ENCODE measurements around the gene ARID5A.
A peak's percentile ranks its signal among the peaks of the same experiment; 100 is the strongest.

The ARID5A gene

GRCh38 chr2:96526615-96527285, 9.8 kb upstream of the ARID5A start:
- no peak for DNase-seq (ENCODE audit: low spot score)

GRCh38 chr2:96527286-96528005, 9.1 kb upstream of the ARID5A start:
- DNase-seq (ENCODE audit: low spot score): no peak

GRCh38 chr2:96528006-96528699, 8.4 kb upstream of the ARID5A start:
- peak; percentile 40 for DNase-seq (ENCODE audit: low spot score)

- DNase-seq (ENCODE audit: low spot score): no peak
Observed at GRCh38 chr2:96528700-96529375, 7.7 kb upstream of the ARID5A start.

- no peak for DNase-seq (ENCODE audit: low spot score)
Observed at GRCh38 chr2:96529376-96530143, 7.0 kb upstream of the ARID5A start.

- no peak for DNase-seq (ENCODE audit: low spot score)
Observed at GRCh38 chr2:96530144-96530430, 6.5 kb upstream of the ARID5A start.

GRCh38 chr2:96530474-96531357, 5.8 kb upstream of the ARID5A start:
- DNase-seq (ENCODE audit: low spot score): no peak

- DNase-seq (ENCODE audit: low spot score): no peak
Observed at GRCh38 chr2:96531366-96531765, 5.2 kb upstream of the ARID5A start.

- peak; percentile 44 for DNase-seq (ENCODE audit: low spot score)
Observed at GRCh38 chr2:96531872-96532505, 4.6 kb upstream of the ARID5A start.

GRCh38 chr2:96532641-96533291, 3.8 kb upstream of the ARID5A start:
- DNase-seq (ENCODE audit: low spot score): no peak

- DNase-seq (ENCODE audit: low spot score): no peak
Observed at GRCh38 chr2:96533292-96534073, 3.1 kb upstream of the ARID5A start.

GRCh38 chr2:96534141-96534540, 2.4 kb upstream of the ARID5A start:
- no peak for DNase-seq (ENCODE audit: low spot score)

GRCh38 chr2:96534701-96535181, 1.8 kb upstream of the ARID5A start:
- no peak for DNase-seq (ENCODE audit: low spot score)

- no peak for DNase-seq (ENCODE audit: low spot score)
Observed at GRCh38 chr2:96535331-96535730, 1.2 kb upstream of the ARID5A start.

- no peak for DNase-seq (ENCODE audit: low spot score)
Observed at GRCh38 chr2:96537066-96537733, 648 bp downstream of the ARID5A start.

- no peak for DNase-seq (ENCODE audit: low spot score)
Observed at GRCh38 chr2:96537734-96538486, 1.4 kb downstream of the ARID5A start.

- DNase-seq (ENCODE audit: low spot score): peak; percentile 85
Observed at GRCh38 chr2:96538487-96539214, 2.1 kb downstream of the ARID5A start.

Measured in globus pallidus (tissue), 1 donor.